ENCODE results near the gene CFLAR. TPM values are rescaled to one million over a fixed set of nuclear protein-coding genes. Genes with fewer than 3 reads are reported as not detected.

Gene CFLAR
- total RNA-seq (100 to 1,000 TPM; 278 to 327 TPM), polyA plus RNA-seq (ENCODE audit: insufficient read length in 6 of 6) (100 to 1,000 TPM in 4 of 6 donors, 10 to 100 TPM in 2; 93.3 to 103 (median 101) TPM)
- long read RNA-seq, donor 1, full-length matches to known transcripts: 14 of 27 reads
- long read RNA-seq, donor 1, partial matches to known transcripts: 13 of 27 reads
- long read RNA-seq, donor 1, other reads (novel, unspliced or antisense): 0 of 27 reads
- long read RNA-seq, donor 2, full-length matches to known transcripts: 8 of 8 reads
- long read RNA-seq, donor 2, partial matches to known transcripts: 0 of 8 reads
- long read RNA-seq, donor 2, other reads (novel, unspliced or antisense): 0 of 8 reads
- long read RNA-seq, donor 3, full-length matches to known transcripts: 6 of 6 reads
- long read RNA-seq, donor 3, partial matches to known transcripts: 0 of 6 reads
- long read RNA-seq, donor 3, other reads (novel, unspliced or antisense): 0 of 6 reads
- long read RNA-seq, donor 4, full-length matches to known transcripts: 38 of 90 reads
- long read RNA-seq, donor 4, partial matches to known transcripts: 15 of 90 reads
- long read RNA-seq, donor 4, other reads (novel, unspliced or antisense): 37 of 90 reads
- long read RNA-seq, donor 5, full-length matches to known transcripts: 11 of 39 reads
- long read RNA-seq, donor 5, partial matches to known transcripts: 28 of 39 reads
- long read RNA-seq, donor 5, other reads (novel, unspliced or antisense): 0 of 39 reads
- long read RNA-seq, donor 6, full-length matches to known transcripts: 7 of 7 reads
- long read RNA-seq, donor 6, partial matches to known transcripts: 0 of 7 reads
- long read RNA-seq, donor 6, other reads (novel, unspliced or antisense): 0 of 7 reads
- long read RNA-seq, donor 7, partial matches to known transcripts: 0 of 4 reads
- long read RNA-seq, donor 7, other reads (novel, unspliced or antisense): 0 of 4 reads
- long read RNA-seq, donor 8, full-length matches to known transcripts: 11 of 11 reads
- long read RNA-seq, donor 8, partial matches to known transcripts: 0 of 11 reads
- long read RNA-seq, donor 8, other reads (novel, unspliced or antisense): 0 of 11 reads
- long read RNA-seq, donor 9: 0 reads
- long read RNA-seq, donor 10, full-length matches to known transcripts: 43 of 89 reads
- long read RNA-seq, donor 10, partial matches to known transcripts: 11 of 89 reads
- long read RNA-seq, donor 10, other reads (novel, unspliced or antisense): 35 of 89 reads
- long read RNA-seq, donor 11, full-length matches to known transcripts: 9 of 15 reads
- long read RNA-seq, donor 11, partial matches to known transcripts: 6 of 15 reads
- long read RNA-seq, donor 11, other reads (novel, unspliced or antisense): 0 of 15 reads
- long read RNA-seq, donor 12, partial matches to known transcripts: 6 of 9 reads
- long read RNA-seq, donor 12, other reads (novel, unspliced or antisense): 0 of 9 reads

- Histone ChIP-seq H3K4me3 (peak within 1 kb of the TSS; percentile 71 to 81), H3K27ac (peak within 1 kb of the TSS; percentile 99 to 100), H3K4me1 (peaks cover 8 to 36% of the 10 kb centered on the region in 2 donors), H3K36me3 (no peaks in the 10 kb centered on the region), H3K9me3 (no peaks in the 10 kb centered on the region), H3K27me3 (no peaks in the 10 kb centered on the region)
- ATAC-seq (peak; percentile 50), DNase-seq (peak; percentile 75 to 96 (median 84))
- intact Hi-C loops (cut with DNase I): no loop called here
- peak in 1 of 2 donors; percentile 16 for TF ChIP-seq CTCF (IDR thresholded peaks at IDR 0.05)
Measured at GRCh38 chr2:201116115-201116958, at the start of gene CFLAR. TSS of gene CFLAR (plus strand) at chr2:201116164. CDS start at chr2:201129866, 13,702 bp downstream.

- ATAC-seq: peak; percentile 21
- no peak for TF ChIP-seq CTCF (IDR thresholded peaks at IDR 0.05)
- Histone ChIP-seq H3K4me1 (peaks cover 24 to 64% of the 10 kb centered on the region in 2 donors), H3K27me3 (no peaks in the 10 kb centered on the region), H3K9me3 (no peaks in the 10 kb centered on the region), H3K36me3 (no peaks in the 10 kb centered on the region), H3K27ac (peak overlapping the region; percentile 74 to 89), H3K4me3 (peak overlapping the region; percentile 82 to 83)
- intact Hi-C loops (cut with DNase I): loop anchor here in 1 of 2 donors (10.0 kb wide), 1 partner anchor 166 kb away; no protein-coding TSS in a partner anchor
- no peak for DNase-seq
Measured at GRCh38 chr2:201070948-201071478, 45.0 kb upstream of the CFLAR start.

GRCh38 chr2:201071479-201072200, 44.3 kb upstream of the CFLAR start, which contains the start of the genes HYCC2 and NDUFB3:
TSS of gene HYCC2 (minus strand) at chr2:201071671. CDS start at chr2:201024009, 47,662 bp downstream.
TSS of gene NDUFB3 (plus strand) at chr2:201072001. CDS start at chr2:201078883, 6,882 bp downstream.
- TF ChIP-seq CTCF (IDR thresholded peaks at IDR 0.05): peak in 1 of 2 donors; percentile 44
- peak; percentile 99 for ATAC-seq
- Histone ChIP-seq H3K9me3 (no peaks in the 10 kb centered on the region), H3K4me3 (peak within 1 kb of the TSS; percentile 82 to 83), H3K27me3 (no peaks in the 10 kb centered on the region), H3K36me3 (no peaks in the 10 kb centered on the region), H3K27ac (peak within 1 kb of the TSS; percentile 74 to 89), H3K4me1 (peaks cover 24 to 64% of the 10 kb centered on the region in 2 donors)
- intact Hi-C loops (cut with DNase I): loop anchor here in 1 of 2 donors (10.0 kb wide), 1 partner anchor 167 kb away; no protein-coding TSS in a partner anchor
- peak; percentile 90 to 97 (median 94) for DNase-seq
